Measurements from ENCODE around the gene GNG7.
"Not testable (repeated sequence)": the region's sequence is repeated elsewhere in the genome, so short reads cannot be mapped to it uniquely, and the experiment has no call there.

The GNG7 gene

DNA sequence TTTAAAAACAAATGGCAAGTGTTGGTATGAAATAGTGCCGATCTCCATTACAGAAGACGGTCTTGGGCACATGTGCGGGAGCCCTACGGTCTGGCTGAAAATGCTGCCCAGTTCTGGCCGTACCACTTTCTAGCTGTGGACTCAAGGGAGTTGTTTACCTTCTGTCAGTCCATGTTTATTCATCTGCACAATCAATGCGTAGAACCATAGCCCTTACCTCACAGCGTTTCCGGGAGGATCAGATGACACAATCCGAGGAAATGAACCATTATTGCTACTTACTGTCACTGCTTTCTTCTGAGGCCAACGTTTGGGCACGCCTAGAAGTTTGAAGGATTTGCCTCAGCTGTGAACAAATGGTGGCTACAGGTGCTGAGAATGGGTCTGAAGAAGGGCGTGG lies 195.4 kb downstream of the GNG7 start:
- DNase-seq (ENCODE audit: low read depth), result peak; percentile 30

DNA sequence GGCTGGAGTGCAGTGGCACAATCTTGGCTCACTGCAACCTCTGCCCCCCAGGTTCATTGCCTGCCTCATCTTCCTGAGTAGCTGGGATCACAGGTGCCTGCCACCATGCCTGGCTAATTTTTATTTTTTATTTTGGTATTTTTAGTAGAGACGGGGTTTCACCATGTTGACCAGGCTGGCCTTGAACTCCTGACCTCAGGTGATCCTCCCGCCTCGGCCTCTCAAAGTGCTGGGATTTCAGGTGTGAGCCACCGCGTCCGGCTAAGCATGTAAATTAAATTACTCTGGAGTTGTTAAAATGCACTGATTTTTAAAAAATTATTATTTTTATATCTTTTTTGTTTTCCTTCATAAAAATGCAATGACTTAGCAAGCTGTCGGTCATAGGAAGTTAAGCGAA lies 195.8 kb downstream of the GNG7 start:
- DNase-seq (ENCODE audit: low read depth), result not testable (repeated sequence)

DNA sequence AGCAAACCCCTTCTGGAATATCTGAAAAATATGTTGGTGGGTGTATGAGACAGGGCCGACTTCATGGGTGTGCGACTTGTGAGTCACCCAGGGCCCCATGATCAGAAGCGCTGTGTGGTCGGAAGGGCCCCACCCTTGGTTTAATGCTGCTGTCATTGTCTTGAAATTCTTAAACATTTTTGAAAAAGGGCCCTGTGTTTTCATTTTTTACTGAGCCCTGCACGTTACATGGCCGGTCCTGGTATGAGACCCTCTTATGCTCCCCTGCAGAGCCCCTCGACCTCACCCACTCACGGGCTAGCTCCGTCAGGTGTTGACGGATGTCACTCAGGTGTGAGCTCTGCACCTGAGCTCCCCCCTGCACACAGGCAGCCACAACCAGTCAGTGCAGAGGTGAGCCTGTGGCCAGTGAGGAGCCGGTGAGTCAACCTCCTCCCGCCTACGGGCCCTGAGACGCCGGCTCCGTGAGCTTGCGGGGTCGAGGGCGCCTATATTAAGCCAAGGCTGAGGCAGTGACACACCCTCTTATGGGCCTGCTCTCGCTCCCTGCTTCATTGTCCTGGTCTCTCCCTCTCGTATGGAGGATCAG lies 198.9 kb downstream of the GNG7 start:
- peak; percentile 72 for DNase-seq (ENCODE audit: low read depth)

DNA sequence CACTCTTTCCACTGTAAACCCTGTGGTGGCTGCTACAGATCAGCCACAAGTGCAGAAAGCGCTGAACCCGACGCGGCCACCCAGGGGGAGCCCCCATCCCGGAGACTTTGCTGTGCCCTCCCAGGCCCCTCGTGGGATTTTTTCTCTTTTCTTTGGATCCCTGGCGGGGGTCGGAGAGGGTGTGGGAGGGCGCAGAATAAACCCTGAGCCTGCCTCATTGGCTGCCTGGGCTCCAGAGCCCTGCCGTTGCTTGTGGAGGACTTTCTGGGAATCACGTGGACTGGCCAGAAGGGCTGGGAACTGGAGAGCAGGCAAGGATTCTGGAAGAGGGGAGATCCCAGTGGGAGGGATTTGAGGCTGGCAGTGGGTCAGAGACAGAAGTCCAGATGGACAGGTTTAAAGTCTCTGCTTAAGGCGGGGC lies 201.6 kb downstream of the GNG7 start:
- no peak for DNase-seq (ENCODE audit: low read depth)

DNA sequence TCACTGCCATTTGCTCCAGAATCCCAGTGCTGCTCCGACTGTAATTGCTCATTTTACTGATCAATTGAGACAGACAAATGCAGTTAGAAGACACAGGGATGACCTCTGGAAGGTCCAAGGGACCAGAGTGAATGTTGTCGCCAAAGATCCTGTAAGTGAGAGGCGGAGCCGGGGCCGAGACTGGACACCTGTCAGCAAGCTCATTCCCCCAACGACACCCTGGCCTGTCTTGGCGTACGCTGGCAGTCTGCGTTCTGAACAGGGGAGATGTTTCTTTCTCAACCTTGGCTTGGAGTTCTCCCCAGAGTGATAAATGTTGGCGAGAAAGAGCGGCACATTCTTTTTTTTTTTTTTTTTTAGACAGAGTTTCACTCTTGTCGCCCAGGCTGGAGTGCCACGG lies 202.3 kb downstream of the GNG7 start:
- no peak for DNase-seq (ENCODE audit: low read depth)

DNA sequence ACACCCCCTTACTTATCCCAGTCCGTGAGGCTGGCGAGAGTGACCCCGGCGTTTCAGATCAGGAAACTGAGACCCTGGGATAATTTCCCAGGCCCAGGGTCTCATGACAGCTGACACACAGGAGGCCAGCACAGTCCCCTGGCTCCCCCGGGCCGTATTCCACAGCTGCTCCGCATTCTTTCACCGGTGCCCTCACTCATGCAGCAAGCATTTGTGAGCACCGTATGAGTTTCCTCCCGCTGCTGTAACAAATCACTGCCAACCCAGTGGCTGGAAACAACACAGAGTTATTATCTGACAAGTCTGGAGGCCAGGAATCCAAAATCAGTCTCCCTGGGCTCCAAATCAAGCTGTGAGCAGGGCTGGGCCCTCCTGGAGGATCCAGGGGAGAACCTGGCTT lies 205.3 kb downstream of the GNG7 start:
- no peak for DNase-seq (ENCODE audit: low read depth)

DNA sequence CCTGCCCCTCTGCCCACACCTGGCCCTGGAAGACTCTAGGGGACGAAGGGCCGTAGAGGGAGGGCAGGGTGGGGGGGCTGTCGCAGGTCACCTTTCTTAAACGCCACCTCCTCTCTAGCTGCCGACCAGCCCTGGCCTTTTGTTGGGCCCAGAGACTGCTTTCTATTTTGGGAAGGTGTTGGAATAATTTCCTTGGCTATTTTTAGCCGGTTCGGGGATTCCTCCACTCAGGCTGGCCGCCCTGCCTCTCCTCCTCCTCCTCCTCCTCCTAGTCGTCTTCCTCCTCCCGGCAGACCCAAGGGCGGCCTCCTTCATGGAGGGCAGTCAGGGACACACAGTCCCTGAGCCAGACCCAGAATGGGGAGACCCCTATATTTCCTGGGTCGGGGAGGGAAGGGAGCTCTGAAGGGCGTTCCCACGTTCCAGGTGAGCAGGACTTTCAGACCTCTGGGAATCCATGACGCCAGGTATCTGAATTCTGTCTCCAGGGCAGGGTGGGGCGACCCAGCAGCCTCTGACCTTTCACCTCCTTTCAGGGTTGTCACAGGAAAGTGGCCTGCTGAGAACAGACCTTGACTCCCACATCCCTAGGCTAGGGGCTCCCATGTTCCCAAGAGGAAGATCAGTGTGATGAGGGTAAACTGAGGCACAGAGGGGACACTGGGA lies 206.7 kb downstream of the GNG7 start:
- DNase-seq (ENCODE audit: low read depth), result no peak

DNA sequence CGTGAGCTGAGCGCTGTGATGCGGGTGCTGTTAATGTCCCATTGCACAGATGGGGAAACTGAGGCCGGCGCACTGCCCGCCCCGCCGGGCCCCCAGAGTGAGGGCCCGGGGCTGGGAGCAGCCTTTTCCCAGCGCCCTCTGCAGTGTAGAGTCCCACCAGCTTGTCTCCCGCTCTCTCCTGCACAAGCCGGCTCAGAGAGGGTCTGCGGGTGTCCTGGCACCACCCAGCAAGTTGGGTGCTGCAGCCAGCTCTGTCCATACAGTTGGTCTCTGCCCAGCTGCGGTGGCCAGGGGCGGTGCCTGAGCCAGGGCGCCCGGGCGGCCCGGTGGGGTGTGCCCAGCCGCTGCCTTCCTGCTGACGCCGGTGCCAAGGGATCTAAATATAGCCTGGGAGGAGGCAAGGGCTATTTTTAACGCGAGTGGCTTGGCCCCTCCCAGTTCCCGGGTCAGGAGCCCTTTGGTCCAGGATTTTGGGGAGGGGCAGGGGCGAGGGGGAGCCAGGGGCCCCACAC lies 207.3 kb downstream of the GNG7 start:
- DNase-seq (ENCODE audit: low read depth), result no peak

DNA sequence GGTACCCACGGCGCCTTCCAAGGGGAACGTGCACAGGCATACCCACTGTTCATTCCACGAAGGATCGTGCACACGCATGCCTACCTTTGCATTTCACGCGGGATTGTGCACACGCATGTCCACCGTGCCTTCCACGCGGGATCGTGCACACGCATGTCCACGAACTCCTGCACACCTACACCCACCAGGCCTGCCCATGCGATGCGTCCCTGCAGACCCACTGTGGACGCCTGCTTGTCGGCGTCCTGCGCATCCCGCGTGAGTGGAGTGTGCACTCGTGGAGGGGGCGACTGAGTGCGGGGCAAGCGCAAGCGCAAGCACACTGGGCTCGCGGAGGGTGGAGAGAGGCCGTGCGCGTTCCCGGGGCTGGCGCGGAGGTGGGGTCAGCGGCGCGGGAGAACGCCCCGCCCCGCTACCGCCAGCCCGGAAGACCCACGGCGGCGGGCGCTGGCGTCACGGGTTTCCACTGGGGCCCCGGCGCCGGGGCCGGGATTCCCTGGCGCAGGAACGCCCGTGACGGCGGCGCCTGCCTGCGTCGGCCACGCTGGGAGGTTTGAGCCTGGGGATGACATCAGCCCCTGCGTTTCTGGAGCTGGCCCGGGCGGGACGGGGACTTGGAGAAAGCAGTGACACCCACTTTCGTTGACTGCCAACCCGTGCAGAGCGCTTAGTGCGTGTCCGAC lies 207.9 kb downstream of the GNG7 start:
- peak; percentile 67 for DNase-seq (ENCODE audit: low read depth)

DNA sequence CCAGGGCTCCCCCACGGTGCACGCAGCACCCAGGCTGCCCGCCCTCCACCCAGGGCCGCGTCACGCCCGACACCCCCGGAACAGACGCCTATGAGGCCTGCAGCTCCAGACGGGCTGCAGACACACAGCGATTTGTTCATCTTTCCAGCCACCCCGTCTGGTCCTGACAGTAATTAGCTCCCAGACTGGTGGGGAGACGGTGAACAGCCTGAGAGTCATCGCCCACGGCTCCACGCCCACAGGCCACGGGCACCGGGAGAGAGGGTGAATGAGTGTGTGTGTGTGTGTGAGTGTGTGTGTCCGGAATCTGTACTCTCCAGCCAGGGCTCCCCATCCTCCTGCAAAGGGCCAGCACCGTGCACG lies 208.4 kb downstream of the GNG7 start:
- DNase-seq (ENCODE audit: low read depth), result no peak

DNA sequence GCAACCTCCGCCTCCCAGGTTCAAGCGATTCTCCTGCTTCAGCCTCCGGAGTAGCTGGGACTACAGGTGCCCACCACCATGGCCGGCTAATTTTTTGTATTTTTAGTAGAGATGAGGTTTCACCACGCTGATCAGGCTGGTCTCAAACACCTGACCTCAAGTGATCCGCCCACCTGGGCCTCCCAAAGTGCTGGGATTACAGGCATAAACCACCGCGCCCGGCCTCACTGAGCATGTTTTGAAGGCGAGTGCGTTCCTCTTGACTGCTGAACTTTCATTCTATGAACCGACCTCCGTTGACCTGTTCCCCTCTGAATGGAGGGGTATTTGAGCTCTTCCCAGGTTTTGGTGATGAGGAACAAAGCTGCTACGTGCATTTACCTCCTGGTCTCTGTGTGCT lies 209.0 kb downstream of the GNG7 start:
- DNase-seq (ENCODE audit: low read depth), result not testable (repeated sequence)

DNA sequence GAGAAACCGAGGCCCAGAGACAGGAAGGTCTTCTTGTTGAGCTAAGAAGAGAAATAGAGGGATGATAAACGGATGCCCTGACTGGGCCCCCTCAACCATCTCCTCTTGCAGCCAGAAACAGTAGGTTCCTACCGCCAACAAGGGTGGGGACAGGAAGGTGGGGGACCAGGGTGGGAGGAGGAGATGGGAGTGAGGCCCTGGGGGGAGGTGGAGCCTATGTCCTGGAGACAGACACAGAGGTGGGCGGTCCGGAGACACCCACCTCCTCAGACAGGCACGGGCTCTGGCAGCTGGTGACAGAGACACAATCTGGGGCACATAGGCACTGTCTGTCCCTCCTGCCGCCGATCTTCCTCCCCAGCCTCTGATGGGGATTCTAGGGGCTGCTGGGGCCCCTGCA lies 209.6 kb downstream of the GNG7 start:
- DNase-seq (ENCODE audit: low read depth), result no peak

DNA sequence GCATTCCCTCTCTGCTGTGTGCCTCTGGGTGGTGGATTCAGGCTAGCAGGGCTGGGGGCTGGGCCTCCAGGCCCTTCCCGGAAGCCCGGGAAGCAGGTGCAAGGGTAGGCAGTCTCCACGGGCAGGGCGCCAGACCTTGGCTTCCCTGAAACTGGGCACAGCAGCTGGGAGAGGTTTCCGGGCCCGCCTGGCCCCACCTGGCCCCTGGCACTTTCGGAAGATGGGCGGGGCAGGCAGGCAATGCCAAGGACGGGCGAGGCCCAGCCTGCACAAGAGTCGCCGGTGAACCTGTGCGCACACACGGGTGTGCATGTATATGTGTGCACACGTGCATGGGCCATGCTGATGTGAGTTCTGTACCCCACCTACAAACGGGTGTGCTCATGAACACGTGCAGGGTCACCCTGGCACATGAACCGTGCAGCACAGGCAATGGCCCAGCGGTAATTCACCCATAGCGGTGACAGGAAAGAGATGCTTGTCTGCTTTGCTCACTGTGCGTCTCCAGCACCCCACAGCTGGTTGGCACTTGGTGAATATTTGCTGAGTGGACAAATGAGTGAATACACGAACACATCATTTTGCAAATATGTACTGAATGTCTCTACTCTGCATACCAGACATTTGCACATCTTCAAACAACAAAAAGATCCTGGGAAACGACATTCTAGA lies 211.2 kb downstream of the GNG7 start:
- DNase-seq (ENCODE audit: low read depth), result no peak

DNA sequence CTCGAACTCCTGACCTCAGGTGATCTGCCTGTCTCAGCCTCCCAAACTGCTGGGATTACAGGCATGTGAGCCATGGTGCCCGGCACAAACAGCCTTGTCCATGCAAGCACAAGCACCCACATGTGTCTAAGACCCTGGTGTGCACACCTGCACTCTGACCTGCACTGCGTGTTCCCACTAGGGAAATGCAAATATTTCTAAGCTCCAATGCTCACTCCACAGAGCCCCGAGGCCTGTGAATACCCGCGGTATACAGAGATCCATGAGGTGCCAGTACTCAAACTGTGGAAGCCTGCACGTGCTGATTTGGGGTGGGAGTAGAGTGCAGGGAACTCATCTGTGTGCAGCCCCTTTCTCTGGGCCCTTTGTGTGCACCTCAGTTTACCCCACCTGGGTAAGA lies 211.8 kb downstream of the GNG7 start:
- DNase-seq (ENCODE audit: low read depth), result no peak

DNA sequence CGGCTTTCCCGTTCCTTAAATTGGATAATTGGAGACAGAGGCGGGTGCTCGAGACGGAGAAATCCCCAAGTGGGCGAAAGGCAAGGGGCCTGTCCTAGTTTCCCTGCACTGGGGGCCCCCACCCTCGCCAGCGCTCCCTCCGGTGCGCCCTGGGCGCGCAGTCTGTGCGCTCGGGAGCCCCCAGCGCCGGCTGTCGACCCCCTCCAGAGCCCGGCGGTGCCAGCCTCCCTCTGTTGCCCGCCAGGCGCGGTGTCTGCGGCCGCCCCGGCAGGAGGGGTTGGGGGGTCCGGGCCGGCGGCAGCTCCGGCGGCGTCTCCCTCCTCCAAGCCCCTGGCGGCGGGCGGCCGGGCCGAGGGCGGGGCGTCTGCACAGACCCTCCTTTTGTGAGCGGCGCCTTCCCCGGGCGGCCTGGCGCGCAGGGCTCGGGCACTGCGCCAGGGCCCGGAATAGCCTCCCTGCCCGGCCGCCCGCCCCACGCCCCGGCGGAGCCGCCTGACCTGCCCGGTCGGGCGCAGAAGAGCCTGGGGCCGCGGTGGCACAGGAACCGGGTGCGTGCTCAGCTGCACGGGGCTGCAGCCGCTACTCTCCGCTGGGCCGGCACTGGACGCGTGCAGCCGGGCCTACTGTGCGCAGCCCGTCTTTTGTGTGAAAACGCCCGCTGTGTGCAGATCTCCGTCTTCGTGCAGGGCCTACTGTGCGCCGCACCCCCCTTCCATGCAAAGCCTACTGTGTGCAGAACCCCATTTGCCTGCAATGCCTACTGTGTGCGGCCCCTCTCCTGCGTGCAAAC lies 213.4 kb downstream of the GNG7 start:
- DNase-seq (ENCODE audit: low read depth), result no peak

DNA sequence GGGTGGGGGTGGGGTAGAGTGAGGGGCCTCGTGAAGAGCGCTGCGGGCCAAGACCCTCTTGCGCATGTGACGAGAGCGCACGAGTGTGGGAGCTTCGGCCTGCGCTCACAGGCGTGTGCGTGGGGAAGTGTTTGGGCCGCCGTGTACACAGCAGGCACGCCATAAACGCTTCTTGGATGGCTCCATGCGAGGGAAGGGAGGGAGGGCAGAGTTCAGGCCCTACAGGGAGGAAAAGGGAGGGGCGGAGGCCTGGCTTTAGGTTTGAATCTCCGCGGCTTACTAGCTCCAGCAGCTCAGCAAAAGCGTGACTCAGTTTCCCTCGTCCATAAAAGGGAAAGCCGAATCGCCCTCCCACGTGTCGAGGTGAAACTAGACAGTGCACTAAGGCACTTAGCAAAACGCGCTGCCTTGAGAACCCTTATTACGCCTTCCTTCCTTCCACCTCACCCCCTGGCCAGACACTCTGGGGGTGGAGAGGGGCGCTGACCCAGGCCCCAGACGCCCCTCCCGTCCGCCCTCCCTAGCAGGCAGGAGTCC lies 214.0 kb downstream of the GNG7 start:
- no peak for DNase-seq (ENCODE audit: low read depth)

DNA sequence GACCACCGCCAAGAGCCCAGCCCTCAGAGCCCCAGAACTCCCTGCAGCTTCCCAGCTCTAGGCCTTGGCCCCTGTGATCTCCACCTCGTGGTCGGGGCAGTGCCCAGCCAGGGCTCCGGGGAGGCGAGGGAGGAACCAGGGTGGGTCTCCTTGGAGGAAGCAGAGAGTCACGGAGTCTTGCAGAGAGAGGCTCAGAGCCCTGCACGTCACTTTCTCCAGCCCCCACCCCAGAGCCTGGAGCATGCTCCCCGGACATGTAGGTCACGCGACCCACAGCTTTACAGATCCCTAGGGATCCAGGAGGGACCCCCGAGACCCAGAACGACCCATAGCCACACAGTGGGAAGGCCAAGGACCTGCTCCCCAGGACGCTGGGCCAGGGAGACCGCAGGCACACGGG lies 214.7 kb downstream of the GNG7 start:
- no peak for DNase-seq (ENCODE audit: low read depth)

DNA sequence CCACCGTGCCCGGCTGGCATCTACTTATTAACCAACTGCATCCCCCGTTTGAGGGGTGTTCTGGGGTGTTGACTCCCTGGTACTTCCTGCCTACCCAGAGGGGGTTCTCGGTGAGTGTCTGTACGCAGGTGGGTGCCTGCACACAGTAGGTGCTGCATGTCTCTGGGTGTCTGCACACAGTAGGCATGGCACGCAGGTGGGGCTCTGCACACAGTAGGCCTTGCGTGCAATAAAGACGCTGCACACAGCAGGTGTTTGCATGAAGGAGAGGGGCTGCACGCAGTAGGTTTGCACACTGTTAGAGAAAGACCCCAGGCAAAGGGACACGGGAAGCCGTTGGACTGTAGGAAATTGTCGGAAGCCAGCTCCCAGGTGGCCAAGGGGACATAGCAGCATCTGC lies 215.4 kb downstream of the GNG7 start:
- no peak for DNase-seq (ENCODE audit: low read depth)

DNA sequence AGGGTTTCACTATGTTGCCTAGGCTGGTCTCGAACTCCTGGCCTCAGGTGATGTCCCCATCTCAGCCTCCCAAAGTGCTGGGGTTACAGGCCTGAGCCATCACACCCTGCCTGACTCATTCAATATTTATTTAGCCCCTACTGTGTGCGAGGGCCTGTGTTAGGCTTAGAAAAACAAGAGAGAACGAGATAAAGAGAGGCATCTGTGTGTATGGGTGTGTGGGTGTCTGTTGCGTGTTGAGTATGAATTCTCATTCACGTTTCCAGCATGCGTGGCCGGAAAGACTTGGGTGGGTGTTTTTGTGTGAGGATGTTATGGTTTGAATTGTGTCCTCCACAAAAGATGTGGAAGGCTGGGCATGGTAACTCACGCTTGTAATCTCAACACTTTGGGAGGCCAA lies 217.1 kb downstream of the GNG7 start:
- no peak for DNase-seq (ENCODE audit: low read depth)

DNA sequence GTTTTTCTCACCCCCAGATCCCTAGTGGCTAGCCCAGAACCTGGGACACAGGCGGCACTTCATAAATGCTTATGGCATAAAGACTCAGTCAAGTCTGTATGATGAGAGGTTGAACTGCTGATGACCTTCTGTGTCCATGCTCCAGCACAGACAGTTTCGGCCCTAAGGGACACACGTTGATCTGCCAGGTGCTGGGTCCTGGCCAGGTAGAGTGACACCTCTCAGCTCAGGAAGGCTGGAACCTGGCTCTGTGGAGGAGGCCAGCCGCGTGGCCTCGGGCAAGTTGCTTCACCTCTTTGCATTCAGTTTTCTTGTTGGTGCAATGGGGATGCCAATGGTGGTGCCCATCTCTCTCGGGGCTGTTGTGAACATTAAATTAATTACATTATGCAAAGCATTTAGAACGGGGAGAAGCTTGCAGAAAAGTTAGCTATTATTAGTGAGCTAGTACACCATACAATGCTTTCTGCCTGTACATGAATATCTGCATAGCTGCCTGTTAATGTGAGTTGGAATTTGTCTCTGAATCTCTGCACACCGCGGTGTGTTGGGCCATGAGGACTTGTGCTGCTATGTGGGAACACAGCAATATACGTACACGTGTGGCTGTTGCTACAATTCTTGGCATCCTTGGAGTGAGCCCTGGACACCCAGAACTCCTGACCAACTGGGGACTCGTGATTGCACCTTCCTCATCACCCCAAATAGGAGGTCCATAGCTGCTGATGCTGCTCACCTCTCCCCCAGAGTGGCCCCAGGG lies 218.1 kb downstream of the GNG7 start:
- no peak for DNase-seq (ENCODE audit: low read depth)

DNA sequence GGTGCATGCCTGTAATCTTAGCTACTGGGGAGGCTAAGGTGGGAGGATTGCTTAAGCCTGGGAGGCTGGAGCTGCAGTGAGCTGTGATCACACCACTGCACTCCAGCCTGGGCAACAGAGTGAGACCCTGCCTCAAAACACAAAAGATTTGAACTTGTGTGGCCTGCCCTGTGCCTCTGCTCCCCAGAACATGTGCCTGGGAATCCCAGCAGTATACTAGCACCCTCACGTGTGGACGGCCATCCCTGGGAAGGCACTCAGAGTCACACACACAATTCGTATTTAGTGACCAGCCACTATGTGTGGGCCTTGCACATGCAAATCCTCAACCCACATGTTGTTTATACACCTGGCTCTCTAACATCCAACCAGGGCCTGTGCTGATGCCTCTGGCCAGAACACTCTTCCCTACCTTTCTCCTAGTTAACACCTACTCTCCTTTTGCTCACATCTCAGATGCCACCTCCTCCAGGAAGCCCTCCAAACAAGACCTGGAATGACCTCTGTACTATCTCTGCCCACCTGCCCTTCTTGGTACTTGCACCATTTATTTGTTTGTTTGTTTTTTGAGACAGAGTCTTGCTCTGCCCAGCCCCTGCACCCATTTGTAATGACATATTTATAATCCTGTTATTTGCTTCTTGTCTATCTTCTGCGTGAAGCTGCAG lies 218.9 kb downstream of the GNG7 start:
- no peak for DNase-seq (ENCODE audit: low read depth)
